Left lung (tissue), 10 donors: Measurements from ENCODE around the gene MXD3. TPM values are rescaled to one million over a fixed set of nuclear protein-coding genes. Genes with fewer than 3 reads are reported as not detected.
A peak's percentile ranks its signal among the peaks of the same experiment; 100 is the strongest.

Source experiments
- ATAC-seq: fragments of 200-7000 bp; cut with Tn5 transposase; one replicate; pipeline ENCODE4 v1.9.1; 2020; ENCODE audit warnings: moderate library complexity
- DNase-seq, 4 donors: peaks; one replicate each; pipeline ENCODE4 v3.0.0-alpha.2; 2013 to 2020
- H3K27ac ChIP-seq, 2 donors: fragments of 200-600 bp; sonication (generic) in 1 of 2; one replicate each; pipeline versions ENCODE4 v1.5.0 to v1.8.0; 2020 to 2021
- H3K27me3 ChIP-seq, 2 donors: fragments of 200-600 bp; sonication (generic) in 1 of 2; one replicate each; pipeline versions ENCODE4 v1.5.0 to v1.8.0; 2020 to 2021
- H3K36me3 ChIP-seq, 2 donors: fragments of 200-600 bp; sonication (generic) in 1 of 2; one replicate each; pipeline versions ENCODE4 v1.5.0 to v1.8.0; 2020 to 2021
- H3K4me1 ChIP-seq, 2 donors: fragments of 200-600 bp; one replicate each; pipeline ENCODE4 v1.8.0; 2021
- H3K4me3 ChIP-seq, 2 donors: fragments of 200-600 bp; sonication (generic) in 1 of 2; one replicate each; pipeline versions ENCODE4 v1.5.0 to v1.8.0; 2020 to 2021; ENCODE audit warnings: mild to moderate bottlenecking in 1 of 2
- H3K9me3 ChIP-seq, 2 donors: fragments of 200-600 bp; sonication (generic) in 1 of 2; one replicate each; pipeline versions ENCODE4 v1.5.0 to v1.8.0; 2020 to 2021
- CTCF ChIP-seq, 2 donors: fragments of 200-600 bp; sonication (generic) in 1 of 2; IDR thresholded peaks; one replicate each; pipeline versions ENCODE4 v1.5.0 to v1.8.0; 2021; ENCODE audit warnings: antibody characterized with exemption in 2 of 2
- intact Hi-C, 2 donors: fragments of 100-400 bp; cut with DNase I; formaldehyde crosslinking; loops; one replicate each; pipeline versions ENCODE4 v1.11.2 to v1.14.2; 2022
- polyA plus RNA-seq, 6 donors: library from polyadenylated mRNA; unstranded; fragments of 120-200 nt; gene quantifications; one replicate each; pipeline ENCODE4 v1.2.1, GENCODE V29; 2013; ENCODE audit not compliant: insufficient read length in 6 of 6
- total RNA-seq, 2 donors: library from RNA; stranded (reverse); fragmentation: NEBNext Ultra II Directional; extraction: Animal tissue kit (Norgen Biotek cat#: 25700); gene quantifications; one replicate each; pipeline ENCODE4 v1.2.1, GENCODE V29; 2021
- donor health status: DM: no; HTN: yes; CAD: no.
- donor health status: DM: no; HTN: no; CAD: no.

Gene MXD3
- total and polyA plus RNA-seq, 8 donors = 10.8 to 36.5 (median 22.0) TPM

GRCh38 chr5:177303121-177303924 is 8.4 kb downstream of the MXD3 start, which contains the start of the genes PRELID1 and RAB24:
PRELID1 (plus strand) TSS chr5:177303799; CDS start chr5:177303986, 187 bp downstream.
RAB24 (minus strand) TSS chr5:177303719; CDS start chr5:177303288, 431 bp downstream.
- Histone ChIP-seq H3K36me3 (peaks cover 0 to 42% of the 10 kb centered on the region in 2 donors), H3K27ac (peak within 1 kb of the TSS; percentile 76 to 89), H3K27me3 (no peaks in the 10 kb centered on the region), H3K4me3 (peak within 1 kb of the TSS; percentile 92 to 99), H3K9me3 (no peaks in the 10 kb centered on the region), H3K4me1 (peaks cover 39 to 87% of the 10 kb centered on the region in 2 donors)
- DNase-seq (peak; percentile 81 to 98 (median 90)), ATAC-seq (peak; percentile 79)
- TF ChIP-seq CTCF (IDR thresholded peaks at IDR 0.05) = peak; percentile 11 to 13
- intact Hi-C loops = no loop called here

GRCh38 chr5:177302354-177303110 is 9.2 kb downstream of the MXD3 start:
- Histone ChIP-seq H3K4me1 (peaks cover 39 to 87% of the 10 kb centered on the region in 2 donors), H3K27me3 (no peaks in the 10 kb centered on the region), H3K4me3 (peak overlapping the region; percentile 92 to 99), H3K36me3 (peaks cover 0 to 37% of the 10 kb centered on the region in 2 donors), H3K9me3 (no peaks in the 10 kb centered on the region), H3K27ac (peak overlapping the region; percentile 76 to 89)
- no peak for TF ChIP-seq CTCF (IDR thresholded peaks at IDR 0.05)
- intact Hi-C loops = no loop called here
- ATAC-seq (no peak), DNase-seq (no peak)

GRCh38 chr5:177301503-177302165 is 10.1 kb downstream of the MXD3 start:
- peaks cover 36 to 85% of the 10 kb centered on the region in 2 donors for H3K4me1 ChIP-seq

GRCh38 chr5:177300951-177301350 is 10.7 kb downstream of the MXD3 start:
- intact Hi-C loops = no loop called here
- ATAC-seq (no peak), DNase-seq (no peak)
- Histone ChIP-seq H3K4me3 (peak overlapping the region in 1 of 2 donors; percentile 12), H3K27ac (peak overlapping the region; percentile 72 to 89), H3K9me3 (no peaks in the 10 kb centered on the region), H3K36me3 (peaks cover 0 to 27% of the 10 kb centered on the region in 2 donors), H3K4me1 (peaks cover 40 to 85% of the 10 kb centered on the region in 2 donors), H3K27me3 (no peaks in the 10 kb centered on the region)
- TF ChIP-seq CTCF (IDR thresholded peaks at IDR 0.05) = no peak

More at GRCh38 chr5:177301503-177302165, 10.1 kb downstream of the MXD3 start:
- ATAC-seq (peak; percentile 55), DNase-seq (peak in 2 of 4 donors; percentile 54 to 69)
- H3K36me3 ChIP-seq = peaks cover 0 to 28% of the 10 kb centered on the region in 2 donors
- no peaks in the 10 kb centered on the region for H3K9me3 ChIP-seq
- H3K4me3 ChIP-seq = peak overlapping the region in 1 of 2 donors; percentile 99
- peak overlapping the region; percentile 72 to 89 for H3K27ac ChIP-seq
- TF ChIP-seq CTCF (IDR thresholded peaks at IDR 0.05) = no peak
- intact Hi-C loops = no loop called here
- no peaks in the 10 kb centered on the region for H3K27me3 ChIP-seq
